Measurements from ENCODE around the gene CDH13. TPM values are rescaled to one million over a fixed set of nuclear protein-coding genes. Genes with fewer than 3 reads are reported as not detected.

The CDH13 gene
- total RNA-seq, 2 experiments from 2014 or later: not detected

DNA sequence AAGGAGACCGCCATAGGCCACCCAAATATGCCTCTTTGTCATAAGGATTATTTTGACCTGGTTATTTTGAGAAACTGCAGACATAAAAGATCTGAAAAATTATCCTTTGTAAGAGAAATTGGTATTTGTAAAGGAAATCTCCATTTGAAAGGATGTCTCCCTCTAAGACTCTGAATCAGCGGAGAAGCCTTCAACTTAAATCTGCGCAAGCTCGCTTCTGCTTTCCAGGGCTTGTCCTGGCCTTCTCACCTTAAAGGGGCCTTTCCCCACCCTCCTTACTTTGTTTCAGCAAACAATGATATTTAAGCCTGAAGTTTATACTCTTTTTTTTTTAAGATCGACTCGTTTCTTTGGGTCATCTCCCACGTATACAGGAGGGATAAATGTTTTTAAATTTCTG lies 1215.5 kb downstream of the CDH13 start:
- intact Hi-C loops (cut with micrococcal nuclease): no loop called here
- Mint-ChIP-seq H3K27me3 (peaks cover 6% of the 10 kb centered on the region), H3K4me3 (no peak overlapping the region), H3K9me3 (no peaks in the 10 kb centered on the region), H3K4me1 (ENCODE audit: low read depth) (no peaks in the 10 kb centered on the region), H3K27ac (no peak overlapping the region), H3K36me3 (no peaks in the 10 kb centered on the region)
- CTCF ChIA-PET: no interaction called here
- no peak for DNase-seq
- POLR2A ChIA-PET: no interaction called here

DNA sequence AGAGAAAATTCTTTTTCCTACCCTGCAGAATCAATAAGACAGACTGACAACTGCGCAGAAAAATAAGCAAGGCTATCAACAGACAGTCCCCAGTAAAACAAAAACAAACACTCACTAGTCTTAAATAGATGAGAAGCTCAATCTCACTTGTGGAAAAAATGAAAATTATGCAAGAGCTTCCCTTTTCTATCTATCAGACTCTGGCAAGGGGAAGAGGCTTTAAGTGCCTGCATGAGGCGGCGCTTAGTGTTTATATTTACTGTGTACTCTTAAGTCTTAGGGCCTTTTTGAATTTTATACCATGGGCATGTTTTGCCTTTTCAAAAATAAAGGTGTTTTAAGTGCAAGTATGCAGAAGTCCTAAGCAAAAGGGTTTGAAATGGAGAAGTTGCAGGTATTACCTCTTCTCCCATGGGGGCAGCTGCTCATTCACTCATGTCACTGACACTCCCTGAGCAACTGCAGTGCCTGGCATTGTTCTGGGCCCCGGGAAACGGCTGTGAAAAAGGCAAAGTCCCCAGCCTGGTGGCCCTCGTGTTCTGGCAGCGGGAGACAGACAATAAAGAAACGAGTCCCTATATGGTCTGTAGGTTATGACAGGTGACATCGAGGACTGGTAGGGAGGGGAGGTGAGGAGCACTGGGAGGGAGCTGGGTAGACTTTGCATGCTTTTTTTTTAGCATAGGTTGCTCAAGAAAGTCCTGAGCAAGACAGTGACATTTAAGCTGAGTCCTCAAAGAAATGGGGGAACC lies 1216.2 kb downstream of the CDH13 start:
- intact Hi-C loops (cut with micrococcal nuclease): no loop called here
- Mint-ChIP-seq H3K4me1 (ENCODE audit: low read depth) (no peaks in the 10 kb centered on the region), H3K36me3 (no peaks in the 10 kb centered on the region), H3K4me3 (no peak overlapping the region), H3K9me3 (no peaks in the 10 kb centered on the region), H3K27ac (no peak overlapping the region), H3K27me3 (peaks cover 3% of the 10 kb centered on the region)
- ChIA-PET POLR2A (no interaction called here), CTCF (no interaction called here)
- DNase-seq: no peak

DNA sequence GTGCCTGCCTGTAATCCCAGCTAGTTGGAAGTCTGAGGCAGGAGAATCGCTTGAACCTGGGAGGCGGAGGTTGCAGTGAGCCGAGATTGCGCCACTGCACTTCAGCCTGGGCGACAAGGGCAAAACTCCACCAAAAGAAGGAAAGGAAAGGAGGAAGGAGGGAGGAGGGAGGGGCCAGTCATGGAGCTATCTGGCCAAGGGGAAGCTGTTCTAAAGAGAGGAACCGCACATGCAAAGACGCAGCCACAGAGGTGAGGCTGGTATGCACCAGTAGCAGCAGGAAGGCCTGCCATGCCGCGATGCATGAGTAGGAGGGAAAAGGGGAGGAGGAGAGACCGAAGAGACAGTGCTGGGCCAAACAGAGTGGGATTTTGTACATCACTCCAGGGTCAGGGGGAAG lies 1216.9 kb downstream of the CDH13 start:
- intact Hi-C loops (cut with micrococcal nuclease): no loop called here
- H3K9me3 Mint-ChIP-seq: no peaks in the 10 kb centered on the region
- ChIA-PET CTCF (interaction anchor here (0.7 kb wide), 1 partner anchor 17 kb away, joined by 3 read pairs; no protein-coding TSS in a partner anchor), POLR2A (no interaction called here)
- no peak for DNase-seq
- no peaks in the 10 kb centered on the region for H3K36me3 Mint-ChIP-seq
- no peaks in the 10 kb centered on the region for H3K4me1 Mint-ChIP-seq (ENCODE audit: low read depth)
- peaks cover 3% of the 10 kb centered on the region for H3K27me3 Mint-ChIP-seq
- H3K4me3 Mint-ChIP-seq: no peak overlapping the region
- H3K27ac Mint-ChIP-seq: no peak overlapping the region

DNA sequence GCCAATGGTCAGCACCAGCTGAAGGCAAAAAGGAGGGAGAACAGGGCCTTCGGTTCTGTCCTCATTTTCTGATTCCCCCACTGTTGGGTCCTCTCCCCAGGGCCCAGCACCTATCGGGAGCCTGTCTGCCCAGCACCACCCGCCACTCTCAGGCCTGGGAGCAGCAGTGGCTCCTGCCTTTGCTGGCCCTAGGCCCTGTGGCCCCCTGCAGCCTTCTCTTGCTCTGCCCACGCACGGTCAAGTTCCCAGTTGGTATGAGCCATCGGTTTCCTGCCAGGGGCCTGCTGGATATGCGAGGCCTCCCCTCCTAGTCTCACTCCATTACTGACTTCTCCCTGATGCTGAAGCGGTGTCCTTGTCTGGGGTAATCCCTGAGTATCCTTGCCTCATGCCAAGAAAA lies 1218.5 kb downstream of the CDH13 start:
- H3K4me1 Mint-ChIP-seq (ENCODE audit: low read depth): no peaks in the 10 kb centered on the region
- intact Hi-C loops (cut with micrococcal nuclease): no loop called here
- H3K9me3 Mint-ChIP-seq: no peaks in the 10 kb centered on the region
- no peaks in the 10 kb centered on the region for H3K27me3 Mint-ChIP-seq
- H3K36me3 Mint-ChIP-seq: no peaks in the 10 kb centered on the region
- H3K4me3 Mint-ChIP-seq: no peak overlapping the region
- ChIA-PET POLR2A (no interaction called here), CTCF (no interaction called here)
- DNase-seq: no peak
- no peak overlapping the region for H3K27ac Mint-ChIP-seq

DNA sequence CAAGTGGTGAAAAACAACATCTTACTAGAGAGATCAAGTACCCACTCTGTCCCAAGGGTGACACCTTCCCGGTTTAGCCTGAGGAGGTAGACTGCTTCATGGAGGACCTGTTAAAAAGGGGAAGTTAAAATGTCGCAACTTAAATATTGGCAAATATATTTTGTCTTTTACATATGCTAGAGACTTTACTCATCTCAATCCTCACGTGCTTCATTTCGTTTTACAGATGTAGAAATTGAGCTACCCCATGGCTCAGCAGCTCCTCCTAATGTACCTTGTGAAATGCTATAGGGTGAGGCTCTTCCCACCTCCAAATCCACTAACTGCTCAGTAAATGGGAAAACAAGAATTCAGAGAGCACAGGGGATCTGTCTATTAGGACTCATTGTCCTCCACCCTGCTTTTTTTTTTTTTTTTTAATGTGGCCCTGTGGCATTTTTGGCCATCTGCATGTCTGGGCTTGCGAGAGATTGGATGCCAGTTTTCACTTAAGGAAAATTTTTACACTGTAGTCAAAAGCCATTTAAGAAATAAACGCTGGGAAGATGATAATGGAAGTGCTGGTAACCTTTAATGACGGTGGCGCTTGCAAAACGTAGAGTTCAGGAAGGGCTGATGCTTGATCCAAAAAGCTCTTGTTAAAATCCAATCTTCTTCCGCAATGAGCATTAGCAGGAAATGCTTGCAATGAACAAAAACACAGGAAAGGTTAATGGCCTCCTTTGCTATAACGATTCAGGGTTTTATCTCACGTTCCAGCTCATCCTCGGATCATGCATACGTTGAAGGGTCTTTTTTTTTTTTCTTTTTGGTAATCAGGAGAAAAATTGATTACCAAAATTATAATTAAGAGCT lies 1220.8 kb downstream of the CDH13 start:
- intact Hi-C loops (cut with micrococcal nuclease): no loop called here
- Mint-ChIP-seq H3K27ac (no peak overlapping the region), H3K4me3 (no peak overlapping the region), H3K9me3 (no peaks in the 10 kb centered on the region), H3K36me3 (no peaks in the 10 kb centered on the region), H3K27me3 (no peaks in the 10 kb centered on the region), H3K4me1 (ENCODE audit: low read depth) (no peaks in the 10 kb centered on the region)
- ChIA-PET POLR2A (no interaction called here), CTCF (no interaction called here)
- DNase-seq: no peak

DNA sequence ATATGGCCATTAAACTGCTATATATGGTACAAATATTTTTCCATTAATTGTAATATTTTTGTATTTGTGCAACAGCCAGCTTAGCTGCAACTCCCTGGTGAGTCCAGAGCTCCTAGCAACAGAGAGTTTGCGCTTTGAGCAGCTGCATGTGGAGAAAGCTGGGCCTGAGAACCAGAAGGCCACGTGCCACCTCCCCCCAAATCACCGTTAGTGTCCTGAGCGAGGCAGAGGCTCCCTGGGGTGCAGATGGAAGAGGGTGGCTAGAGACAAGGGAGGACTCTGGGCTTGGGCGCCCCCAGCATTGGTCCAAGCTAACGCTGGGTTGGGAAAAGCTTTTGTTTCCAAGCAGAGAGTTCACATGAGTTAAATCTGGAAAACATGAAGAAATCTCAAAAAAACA lies 1222.7 kb downstream of the CDH13 start:
- Mint-ChIP-seq H3K9me3 (no peaks in the 10 kb centered on the region), H3K36me3 (no peaks in the 10 kb centered on the region), H3K4me3 (no peak overlapping the region), H3K27ac (no peak overlapping the region), H3K4me1 (ENCODE audit: low read depth) (no peaks in the 10 kb centered on the region), H3K27me3 (no peaks in the 10 kb centered on the region)
- POLR2A ChIA-PET: no interaction called here
- DNase-seq: no peak
- CTCF ChIA-PET: interaction anchor here (0.8 to 1.5 kb wide), 2 partner anchors 23 to 24 kb away, joined by 4 read pairs; no protein-coding TSS in a partner anchor
- intact Hi-C loops (cut with micrococcal nuclease): no loop called here

Small RNAs within 50 kb of the gene (microRNA-seq; reads per million reads assigned to microRNA genes)
- gene MIR3182 (ENCODE audit: borderline microRNAs expressed, borderline number of aligned reads, borderline replicate concordance) (not detected), gene MIR8058 (ENCODE audit: borderline microRNAs expressed, borderline number of aligned reads, borderline replicate concordance) (not detected)
